Activated CD8-positive, alpha-beta memory T cell treated with anti-CD3 and anti-CD28 coated beads for 24 hours (primary cell): ENCODE measurements around the gene YBX2.

Experiments
- DNase-seq: peaks from one replicate; pipeline ENCODE4 v3.0.0-alpha.2; 2020

The YBX2 gene

DNA sequence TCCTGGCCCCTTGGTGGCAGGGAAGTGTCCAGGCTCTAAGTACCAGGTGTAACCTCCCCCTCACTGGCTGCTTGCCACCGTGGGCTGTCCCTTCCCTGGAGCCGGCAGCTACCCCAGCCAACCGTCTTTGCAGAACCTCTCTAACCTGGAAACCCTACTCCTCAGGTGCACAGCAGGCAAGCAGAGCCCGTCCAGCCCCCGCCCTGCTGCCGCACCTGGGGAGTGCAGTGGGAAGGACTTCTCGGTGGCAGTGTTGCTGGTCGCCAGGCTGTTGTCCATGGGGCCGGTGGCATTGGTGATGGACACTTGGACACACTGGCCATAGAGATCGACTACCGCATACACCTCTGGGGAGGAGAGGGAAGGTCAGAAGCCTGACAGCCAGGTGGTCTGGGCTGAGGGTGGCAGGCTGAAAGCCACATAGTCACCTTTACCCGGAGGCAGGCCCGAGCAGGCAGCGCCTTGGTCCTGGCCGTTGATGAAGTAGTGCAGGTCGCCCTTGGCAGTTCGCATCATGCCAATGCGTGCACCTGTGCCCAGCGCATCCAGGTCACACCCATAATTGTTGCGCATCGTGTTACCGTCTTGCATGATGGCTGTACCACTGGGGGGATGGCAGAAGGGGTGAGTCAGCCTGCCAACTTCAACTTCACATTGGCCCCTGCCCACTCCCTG is 28.2 kb upstream of the YBX2 start:
- DNase-seq, result no peak

DNA sequence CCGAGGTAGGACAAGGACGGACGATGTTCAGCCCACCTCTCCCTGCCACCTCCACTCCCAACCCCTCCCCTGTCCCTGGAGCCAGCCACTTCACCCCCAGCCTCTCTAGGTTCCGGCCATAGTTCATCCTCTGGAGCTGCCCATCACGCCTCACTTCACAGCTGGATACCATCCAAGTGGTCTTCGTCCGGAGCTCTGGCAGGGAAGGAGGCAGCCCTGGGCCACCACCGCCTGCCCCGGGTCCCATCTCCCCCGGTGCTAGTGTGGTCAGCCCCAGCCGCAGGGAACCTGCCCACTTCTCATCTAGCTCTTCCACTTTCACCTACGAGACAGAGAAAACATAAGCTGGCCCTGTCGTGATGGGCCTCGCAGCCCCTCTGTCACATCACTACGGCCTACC is 27.0 kb upstream of the YBX2 start:
- DNase-seq, result no peak

DNA sequence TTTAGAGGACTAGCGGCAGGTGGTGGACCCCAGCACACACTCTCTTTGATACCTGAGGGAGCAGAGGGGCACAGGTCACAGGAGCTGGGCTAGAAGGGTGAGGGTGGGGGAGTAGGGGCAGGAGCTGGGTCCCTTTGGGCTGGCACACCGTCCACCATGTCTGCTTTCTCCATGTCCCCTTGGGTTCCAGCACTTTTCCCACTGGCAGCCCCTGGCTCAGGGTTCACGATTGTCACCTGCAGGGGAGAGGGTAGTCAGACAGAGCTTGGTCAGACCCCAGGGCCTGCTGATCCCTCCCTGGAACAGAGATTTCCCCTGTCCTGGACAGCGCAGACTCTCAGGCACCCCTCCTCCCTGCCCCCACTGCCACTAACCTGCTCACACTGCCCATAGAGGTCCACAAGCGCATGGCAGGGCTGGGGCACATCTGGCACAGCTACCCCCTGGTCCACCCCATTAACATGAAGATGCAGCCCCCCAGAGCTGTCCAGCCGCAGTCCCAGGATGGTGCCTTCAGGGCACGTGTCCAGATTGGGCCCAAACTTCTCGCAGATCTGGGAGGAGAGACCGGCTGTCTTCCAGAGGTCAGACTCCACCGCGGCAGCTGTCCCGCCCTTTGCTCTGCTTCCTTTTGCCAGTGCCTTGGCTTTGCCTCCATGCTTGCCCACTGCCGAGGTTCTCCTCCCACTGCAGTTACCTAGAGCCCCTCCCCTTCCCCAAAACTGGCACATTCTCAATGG is 23.9 kb upstream of the YBX2 start:
- no peak for DNase-seq

- no peak for DNase-seq
Measured at GRCh38 chr17:7317161-7317803, 22.8 kb upstream of the YBX2 start.

GRCh38 chr17:7315570-7316235 is 21.3 kb upstream of the YBX2 start:
- DNase-seq, result no peak

GRCh38 chr17:7314719-7315569 is 20.5 kb upstream of the YBX2 start, which contains the start of gene GPS2:
GPS2 (minus strand) TSS chr17:7315360; CDS start chr17:7315052, 308 bp downstream.
- peak; percentile 97 for DNase-seq

DNA sequence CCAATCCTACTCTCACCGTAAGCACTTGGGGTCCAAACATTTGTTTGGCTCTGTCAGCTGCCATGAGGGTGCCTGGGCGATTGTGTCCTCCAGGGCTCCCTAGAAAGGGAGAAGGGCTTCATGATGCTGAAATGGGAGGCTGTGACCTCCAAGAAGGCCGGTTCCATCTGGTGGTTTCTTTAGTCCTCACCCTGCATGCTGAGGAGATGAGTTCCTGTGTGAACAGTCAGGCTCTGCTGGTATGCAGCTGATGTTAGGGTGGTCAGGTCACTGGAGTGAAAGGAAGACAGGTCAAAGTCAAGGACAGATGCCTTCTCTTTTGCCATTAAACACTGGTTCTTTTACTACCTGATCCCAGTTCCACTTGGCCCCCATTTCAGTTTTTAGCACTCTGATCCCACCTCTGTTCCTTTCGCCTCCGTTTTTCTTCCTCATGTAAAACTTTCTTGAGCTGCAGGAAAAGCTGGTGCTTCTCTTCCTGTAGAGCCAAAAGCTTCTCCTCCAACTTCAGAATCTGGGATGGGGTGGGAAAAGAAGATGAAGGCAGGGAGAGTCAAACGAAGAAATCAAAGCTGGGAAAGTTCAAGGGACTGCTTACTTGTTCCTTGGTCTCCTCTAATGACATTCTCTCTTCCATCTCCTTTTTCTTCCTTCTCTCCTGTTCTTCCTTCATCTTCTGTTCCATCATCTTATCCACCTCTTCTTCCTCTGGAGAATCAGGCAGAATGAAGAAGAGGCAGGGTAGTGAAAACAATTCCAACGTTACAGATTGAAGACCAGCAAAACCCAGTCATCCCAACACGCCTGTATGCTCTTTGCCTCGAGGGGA is 19.7 kb upstream of the YBX2 start:
- DNase-seq, result peak; percentile 71

DNA sequence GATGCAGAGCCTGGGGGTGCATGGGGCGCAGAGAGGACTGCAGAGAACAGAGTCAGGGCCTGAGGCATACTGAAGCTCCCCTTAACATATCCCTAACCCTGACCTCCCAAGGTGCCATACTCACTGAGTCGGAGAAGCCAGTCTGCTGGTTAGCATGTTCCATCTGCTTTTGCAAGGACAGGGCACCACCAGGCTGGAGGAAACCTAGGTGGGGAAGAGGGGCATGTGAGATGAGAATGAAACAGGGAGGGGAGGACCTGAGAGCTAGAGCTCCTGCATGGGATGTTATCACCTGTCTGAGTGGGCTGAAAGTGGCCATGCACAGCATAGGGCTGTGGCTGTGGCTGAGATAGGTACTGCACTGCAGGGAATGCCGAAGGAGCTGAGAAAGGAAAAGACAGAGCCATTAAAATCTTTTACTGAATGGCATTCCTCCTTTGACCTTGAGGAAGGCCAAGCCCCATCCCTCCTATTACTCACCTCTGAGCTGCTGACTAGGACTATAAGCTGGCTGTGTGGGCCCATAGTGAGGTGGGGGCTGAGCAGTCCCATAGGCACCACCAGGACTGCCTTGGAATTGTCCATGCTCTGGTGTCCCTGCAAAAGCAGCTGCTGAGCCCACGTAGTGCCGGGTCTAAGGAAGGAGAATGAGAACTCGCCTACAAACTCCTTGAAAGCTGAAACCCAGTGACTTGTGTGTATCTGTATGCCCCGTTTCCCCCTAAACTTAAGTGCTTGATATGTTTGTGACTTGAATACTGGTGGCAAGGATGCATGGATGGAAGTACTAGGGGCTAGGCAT is 18.9 kb upstream of the YBX2 start:
- peak; percentile 79 for DNase-seq

DNA sequence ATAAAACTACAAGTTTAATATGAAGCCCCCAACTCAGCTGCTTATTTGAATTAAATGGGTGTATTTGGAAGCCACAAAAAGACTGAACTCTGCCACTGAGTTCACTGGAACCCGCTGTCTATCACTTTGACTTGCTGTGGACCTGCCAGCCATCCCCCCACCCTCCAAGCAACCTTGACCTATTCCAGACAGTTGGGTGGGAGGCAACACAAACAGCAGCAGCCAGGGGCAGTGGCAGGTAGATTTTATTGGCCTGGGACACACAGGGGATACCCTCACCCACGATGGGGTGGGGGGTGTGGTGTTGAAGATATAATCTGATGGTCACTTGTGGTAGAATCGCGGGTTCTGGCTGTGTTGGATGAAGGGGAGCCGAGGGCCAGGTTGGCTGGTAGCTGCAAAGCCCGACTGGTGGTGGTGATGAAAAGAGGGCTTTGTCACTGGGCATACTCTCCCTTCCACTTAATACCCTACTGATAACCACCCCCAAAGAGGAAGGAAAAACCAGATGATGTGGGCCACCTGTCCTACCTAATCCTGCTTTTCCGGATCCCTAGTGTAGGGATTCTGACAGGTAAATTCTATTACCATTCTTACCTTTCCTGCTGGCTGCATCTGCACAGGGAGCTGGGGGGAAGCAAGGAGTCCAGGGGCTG is 18.1 kb upstream of the YBX2 start:
- DNase-seq, result no peak

- DNase-seq, result no peak
Measured at GRCh38 chr17:7311110-7311705, 16.8 kb upstream of the YBX2 start.

GRCh38 chr17:7309628-7310027 is 15.2 kb upstream of the YBX2 start:
- no peak for DNase-seq

DNA sequence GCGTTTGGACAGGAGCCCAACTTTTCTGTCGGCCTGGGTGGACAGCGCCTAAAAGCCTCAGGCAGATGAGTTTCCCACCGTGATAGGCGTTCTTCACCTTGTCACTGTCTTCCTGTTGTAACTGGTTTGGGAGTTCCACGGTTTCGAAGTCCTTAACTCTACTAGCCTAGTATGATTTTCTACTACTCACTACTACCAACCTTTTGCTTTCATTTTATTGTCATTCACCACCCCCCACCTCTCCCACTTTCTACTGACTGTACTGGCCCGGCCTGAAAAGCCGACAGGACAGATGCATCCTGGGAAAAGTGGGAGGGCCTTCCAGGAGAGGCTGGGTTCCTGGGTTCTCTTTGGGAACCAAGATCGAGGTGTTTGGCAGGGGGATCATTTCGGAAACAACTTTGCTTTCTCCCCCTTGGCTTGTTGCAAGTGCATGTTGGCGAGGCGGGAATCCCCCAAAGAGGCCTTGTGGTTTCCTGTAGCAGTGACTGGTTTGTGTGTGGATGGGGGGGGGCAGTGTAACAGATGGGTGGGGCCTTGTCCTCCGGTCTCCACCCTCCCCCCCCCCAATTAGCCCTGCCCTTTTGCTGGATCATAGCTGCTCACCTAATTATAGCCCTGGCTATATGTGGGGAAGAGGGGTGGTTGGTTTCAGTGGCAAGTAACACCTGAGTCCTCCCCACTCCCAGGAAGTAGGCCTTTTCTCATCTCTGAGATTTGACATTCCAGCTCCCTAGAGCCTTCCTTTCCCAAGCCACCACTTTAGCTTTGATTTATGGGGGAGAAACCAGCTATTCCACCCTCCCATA is 14.4 kb upstream of the YBX2 start:
- DNase-seq, result peak; percentile 92

DNA sequence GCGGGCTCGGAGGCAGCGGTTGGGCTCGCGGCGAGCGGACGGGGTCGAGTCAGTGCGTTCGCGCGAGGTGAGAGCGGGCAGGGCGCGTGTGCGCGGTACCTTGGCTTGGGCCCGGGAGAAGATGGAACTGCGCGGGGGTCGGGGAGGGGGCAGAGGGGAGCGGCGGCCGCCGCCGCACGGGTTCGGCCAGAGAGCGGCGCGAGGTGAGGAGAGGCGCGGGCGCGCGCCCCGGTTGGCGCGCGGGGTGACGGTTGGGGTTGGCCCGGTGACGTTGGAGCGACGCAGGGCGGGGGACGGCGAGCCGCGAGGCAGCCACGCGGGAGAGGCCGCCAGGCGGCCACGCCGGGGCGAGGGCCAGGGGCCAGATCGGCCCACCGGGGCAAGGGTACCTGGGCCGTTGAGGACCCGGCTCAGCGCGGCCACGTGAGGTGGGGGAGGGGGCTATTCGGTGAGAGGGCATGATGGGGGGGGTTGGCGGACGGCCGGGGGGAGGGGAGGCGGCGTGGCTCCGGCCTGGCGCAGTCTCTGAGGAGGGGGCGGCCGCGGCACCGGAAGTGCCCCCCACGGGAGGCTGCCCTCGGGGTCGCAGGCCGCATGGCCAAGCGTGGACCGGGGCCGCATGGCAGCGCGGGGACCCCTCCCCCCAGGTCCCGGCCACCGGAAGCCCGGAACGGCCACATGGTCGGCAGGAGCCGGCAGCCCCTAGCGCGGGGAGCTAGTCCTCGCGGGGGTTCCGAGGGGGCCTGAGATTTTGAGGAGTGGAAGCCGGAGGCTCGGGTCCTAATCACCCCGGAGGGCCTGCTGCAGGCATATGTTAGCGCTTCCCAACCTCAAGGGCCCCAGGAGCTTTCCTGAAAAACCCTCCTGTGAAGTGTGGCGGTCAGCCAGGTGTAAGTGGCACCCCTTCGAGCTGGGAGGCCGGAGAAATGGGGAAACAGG is 13.5 kb upstream of the YBX2 start:
- DNase-seq, result peak; percentile 83

- DNase-seq, result peak; percentile 100
Measured at GRCh38 chr17:7306911-7307685, 12.7 kb upstream of the YBX2 start, which contains the start of gene EIF5A. EIF5A (plus strand) TSS chr17:7307628; CDS start chr17:7309636, 2,008 bp downstream.

DNA sequence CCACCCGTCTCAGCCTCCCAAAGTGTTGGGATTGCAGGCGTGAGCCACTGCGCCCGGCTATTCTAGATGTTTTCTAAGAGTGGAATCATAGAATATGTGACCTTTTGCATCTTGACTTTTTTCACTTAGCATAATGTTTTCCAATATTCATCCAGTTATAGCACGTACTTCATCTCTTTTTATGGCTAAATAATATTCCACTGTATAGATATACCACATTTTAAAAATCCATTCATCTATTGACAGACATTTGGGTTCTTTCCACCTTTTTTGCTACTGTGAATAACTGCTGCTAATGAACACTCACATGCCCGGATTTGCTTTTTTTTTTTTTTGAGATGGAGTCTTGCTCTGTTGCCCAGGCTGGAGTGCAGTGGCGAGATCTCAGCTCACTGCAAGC is 9.7 kb upstream of the YBX2 start:
- DNase-seq, result no peak

DNA sequence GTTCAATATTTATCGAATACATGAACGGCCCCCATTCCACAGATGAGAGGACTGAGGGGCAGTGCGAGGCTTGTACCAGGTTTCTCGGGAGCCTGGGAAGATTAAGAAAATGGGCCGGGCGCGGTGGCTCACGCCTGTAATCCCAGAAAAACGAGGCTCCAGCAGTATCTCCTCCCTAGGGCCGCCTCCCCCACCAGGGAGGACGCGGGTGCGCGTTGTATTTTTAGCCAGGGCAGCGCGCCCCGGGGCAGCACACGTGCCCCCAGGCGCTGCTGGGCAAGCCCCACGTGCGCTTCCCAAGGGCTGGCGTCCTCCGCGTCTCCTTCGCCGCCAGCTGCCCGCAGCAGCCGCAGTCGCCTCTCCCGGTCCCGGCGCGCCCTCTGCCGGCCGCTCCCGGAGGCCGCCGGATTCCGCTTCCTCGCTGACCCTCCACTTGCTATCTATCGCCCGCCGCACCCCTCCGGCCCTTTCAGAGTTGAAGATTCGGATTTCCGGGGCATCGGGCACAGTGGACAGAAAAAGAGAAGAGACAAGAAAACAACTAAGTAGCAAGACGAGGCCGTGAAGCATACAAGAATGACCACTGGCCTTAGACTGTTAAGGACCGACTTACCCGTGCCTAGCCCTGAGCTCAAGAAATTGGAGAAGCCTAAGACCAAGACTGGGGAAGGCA is 1.9 kb upstream of the YBX2 start:
- peak; percentile 90 for DNase-seq
